ENCODE measurements around the gene AUTS2.

- TF ChIP-seq POLR2AphosphoS5 (IDR thresholded peaks at IDR 0.05; ENCODE audit: low read length), result no peak
- no peak for TF ChIP-seq IKZF2 (IDR thresholded peaks at IDR 0.05)
- TF ChIP-seq POLR2A (IDR thresholded peaks at IDR 0.05; ENCODE audit: low read depth, low read length), result no peak
- no peak for TF ChIP-seq TCF12 (IDR thresholded peaks at IDR 0.05; ENCODE audit: low read depth, low read length)
- TF ChIP-seq JUNB (IDR thresholded peaks at IDR 0.05), result no peak
- no peak for TF ChIP-seq CTCF (IDR thresholded peaks at IDR 0.05 in 2 of 3, conservative IDR thresholded peaks at IDR 0.05 in 1 of 3; ENCODE audit: control insufficient read depth in 2 of 3, extremely low read depth in 1 of 3, insufficient read depth in 1 of 3, low read depth in 3 of 3, low read length in 3 of 3)
- TF ChIP-seq FOXM1 (IDR thresholded peaks at IDR 0.05; ENCODE audit: low read depth, low read length), result no peak
- no peak for TF ChIP-seq GABPA (IDR thresholded peaks at IDR 0.05; ENCODE audit: low read depth)
- no peak for TF ChIP-seq MXI1 (IDR thresholded peaks at IDR 0.05; ENCODE audit: low read depth, low read length)
- TF ChIP-seq LARP7 (IDR thresholded peaks at IDR 0.05), result no peak
- no peak for TF ChIP-seq USF2 (IDR thresholded peaks at IDR 0.05; ENCODE audit: borderline replicate concordance, low read depth, low read length)
- no peak for TF ChIP-seq HCFC1 (IDR thresholded peaks at IDR 0.05; ENCODE audit: low read length)
- TF ChIP-seq SPI1 (IDR thresholded peaks at IDR 0.05; ENCODE audit: borderline replicate concordance, insufficient read depth, low read depth, low read length), result no peak
- TF ChIP-seq HDAC2 (IDR thresholded peaks at IDR 0.05), result no peak
These were observed 152.8 kb downstream of the AUTS2 start for GRCh38 chr7:69751026-69751425.

Data from GM12878 (cell line).